PC-3 (cell line): Measurements from ENCODE around the gene SLC6A18. TPM values are rescaled to one million over a fixed set of nuclear protein-coding genes. Genes with fewer than 3 reads are reported as not detected.

Experiments used
- ATAC-seq: fragments of 200-7000 bp; cut with Tn5 transposase; 2 replicates; pipeline ENCODE4 v1.9.1; 2020; ENCODE audit warnings: mild to moderate bottlenecking, moderate library complexity
- BruUV-seq: library from RNA; stranded (reverse); fragments of 400-500 nt; replicated peaks from 2 replicates; lab custom pipeline; 2021; lab: Mats Ljungman, UMichigan
- CTCF ChIA-PET: fragments of 300-600 bp; sonication (Branson Sonifier 250); formaldehyde crosslinking; loops from one replicate; lab custom pipeline; 2022; ENCODE audit warnings: antibody characterized with exemption; lab: Charles Lee
- POLR2A ChIA-PET: fragments of 300-600 bp; sonication (Branson Sonifier 250); formaldehyde crosslinking; loops from one replicate; lab custom pipeline; 2022; ENCODE audit warnings: antibody characterized with exemption; ENCODE audit not compliant: unreplicated experiment; lab: Charles Lee
- DNase-seq: peaks from one replicate; pipeline ENCODE4 v3.0.0-alpha.2; 2015
- H2AFZ ChIP-seq: fragments of 300-600 bp; sonication (generic); 2 replicates; pipeline ENCODE4 v1.6.0; 2016; ENCODE audit warnings: antibody characterized with exemption, low read length
- H3F3A ChIP-seq: fragments of 300-600 bp; sonication (generic); one replicate; pipeline ENCODE4 v1.6.0; 2017; ENCODE audit warnings: antibody characterized with exemption, low read length, control low read depth, mild to moderate bottlenecking; ENCODE audit not compliant: unreplicated experiment
- H3K27ac ChIP-seq: fragments of 300-600 bp; sonication (generic); 2 replicates; pipeline ENCODE4 v1.5.1; 2016; ENCODE audit warnings: mild to moderate bottlenecking, low read length
- H3K27me3 ChIP-seq: fragments of 300-600 bp; sonication (generic); 2 replicates; pipeline ENCODE4 v1.6.1; 2016; ENCODE audit warnings: low read length, mixed read lengths
- H3K36me3 ChIP-seq: fragments of 300-600 bp; sonication (generic); 2 replicates; pipeline ENCODE4 v1.6.1; 2016; ENCODE audit warnings: low read depth, mixed run types, low read length, mixed read lengths
- H3K4me1 ChIP-seq: fragments of 300-600 bp; sonication (generic); 2 replicates; pipeline ENCODE4 v1.5.1; 2016; ENCODE audit warnings: low read length; ENCODE audit not compliant: insufficient read depth
- H3K4me2 ChIP-seq: fragments of 300-600 bp; sonication (generic); 2 replicates; pipeline ENCODE4 v1.6.0; 2016; ENCODE audit warnings: low read length
- H3K4me3 ChIP-seq: fragments of 300-600 bp; sonication (generic); 2 replicates; pipeline ENCODE4 v1.5.1; 2016; ENCODE audit warnings: mild to moderate bottlenecking, low read length, mixed read lengths
- H3K79me2 ChIP-seq: fragments of 300-600 bp; sonication (generic); 2 replicates; pipeline ENCODE4 v1.6.1; 2017; ENCODE audit warnings: low read length, mixed read lengths
- H3K9ac ChIP-seq: fragments of 300-600 bp; sonication (generic); 2 replicates; pipeline ENCODE4 v1.6.0; 2016; ENCODE audit warnings: mild to moderate bottlenecking, low read length
- H3K9me2 ChIP-seq: fragments of 300-600 bp; sonication (generic); replicated peaks from 2 replicates; pipeline ENCODE4 v1.6.1; 2016; ENCODE audit warnings: mixed run types, low read length, mixed read lengths
- H3K9me3 ChIP-seq: fragments of 300-600 bp; sonication (generic); 2 replicates; pipeline ENCODE4 v1.6.1; 2016; ENCODE audit warnings: low read length, mixed read lengths
- H4K20me1 ChIP-seq: fragments of 300-600 bp; sonication (generic); 2 replicates; pipeline ENCODE4 v1.6.1; 2016; ENCODE audit warnings: low read length, mixed read lengths
- CTCF ChIP-seq: fragments of 300-600 bp; sonication (generic); conservative IDR thresholded peaks from 2 replicates; pipeline ENCODE4 v1.5.1; 2017; ENCODE audit warnings: antibody characterized with exemption, low read depth, mild to moderate bottlenecking, low read length
- EZH2 ChIP-seq: fragments of 300-600 bp; sonication (generic); IDR thresholded peaks from one replicate; pipeline ENCODE4 v1.6.1; 2017; ENCODE audit warnings: antibody characterized with exemption, mild to moderate bottlenecking, low read length; ENCODE audit not compliant: unreplicated experiment
- EZH2phosphoT487 ChIP-seq: fragments of 300-600 bp; sonication (generic); IDR thresholded peaks from 2 replicates; pipeline ENCODE4 v1.6.1; 2018; ENCODE audit warnings: mild to moderate bottlenecking, antibody characterized with exemption, low read length, borderline replicate concordance
- intact Hi-C: fragments of 100-400 bp; cut with micrococcal nuclease; formaldehyde crosslinking; loops from 2 replicates; pipeline ENCODE4 v1.9.0; 2023
- total RNA-seq: library from RNA; depleted of rRNA; stranded (reverse); fragments of >200 nt; gene quantifications from 2 replicates; pipeline ENCODE4 v1.2.3, GENCODE V29; 2014

Gene SLC6A18
- total RNA-seq, 1 experiment from 2014 or later = not detected

GRCh38 chr5:1203311-1203967 lies 21.7 kb upstream of the SLC6A18 start:
- no peak overlapping the region for H3K4me2 ChIP-seq
- no peaks in the 10 kb centered on the region for H4K20me1 ChIP-seq
- H3F3A ChIP-seq = no peaks in the 10 kb centered on the region
- BruUV-seq = no TSS peak
- no peak overlapping the region for H3K9ac ChIP-seq
- no peak overlapping the region for H3K4me3 ChIP-seq
- CTCF ChIA-PET = no interaction called here
- H3K27me3 ChIP-seq = peaks cover 32% of the 10 kb centered on the region
- DNase-seq = no peak
- H3K79me2 ChIP-seq = no peaks in the 10 kb centered on the region
- TF ChIP-seq EZH2 (no peak), CTCF (no peak), EZH2phosphoT487 (no peak)
- H3K27ac ChIP-seq = no peak overlapping the region
- no peak overlapping the region for H2AFZ ChIP-seq
- intact Hi-C loops = no loop called here
- no peak for ATAC-seq
- H3K9me2 ChIP-seq = no peaks in the 10 kb centered on the region
- POLR2A ChIA-PET = no interaction called here
- H3K4me1 ChIP-seq = no peaks in the 10 kb centered on the region
- no peaks in the 10 kb centered on the region for H3K9me3 ChIP-seq
- H3K36me3 ChIP-seq = no peaks in the 10 kb centered on the region

GRCh38 chr5:1203968-1204692 lies 21.1 kb upstream of the SLC6A18 start:
- Histone ChIP-seq H3K4me2 (no peak overlapping the region), H3K9me3 (no peaks in the 10 kb centered on the region), H2AFZ (no peak overlapping the region), H3K9me2 (no peaks in the 10 kb centered on the region), H3K27me3 (peaks cover 25% of the 10 kb centered on the region), H3K4me3 (no peak overlapping the region), H3F3A (no peaks in the 10 kb centered on the region), H3K4me1 (no peaks in the 10 kb centered on the region), H3K79me2 (no peaks in the 10 kb centered on the region), H4K20me1 (no peaks in the 10 kb centered on the region), H3K27ac (no peak overlapping the region), H3K9ac (no peak overlapping the region), H3K36me3 (no peaks in the 10 kb centered on the region)
- ATAC-seq = no peak
- TF ChIP-seq CTCF (no peak), EZH2 (no peak), EZH2phosphoT487 (no peak)
- intact Hi-C loops = no loop called here
- BruUV-seq = no TSS peak
- ChIA-PET POLR2A (no interaction called here), CTCF (interaction anchor here (0.5 to 1.1 kb wide), 3 partner anchors 30 to 441 kb away, joined by 3 to 7 read pairs (median 6); no protein-coding TSS in a partner anchor)
- DNase-seq = no peak
